Occipital lobe (tissue), 2 donors: Measurements from ENCODE around the gene ADRA2B. TPM values are rescaled to one million over a fixed set of nuclear protein-coding genes. Genes with fewer than 3 reads are reported as not detected.
A peak's percentile ranks its signal among the peaks of the same experiment; 100 is the strongest.
"Not testable (repeated sequence)": the region's sequence is repeated elsewhere in the genome, so short reads cannot be mapped to it uniquely, and the experiment has no call there.

Experiments used
- DNase-seq: peaks from one replicate; lab custom pipeline; 2025; lab: John Stamatoyannopoulos, UW
- total RNA-seq: library from RNA; depleted of rRNA; stranded (reverse); fragments of >200 nt; gene quantifications from one replicate; pipeline ENCODE4 v1.2.3, GENCODE V29; 2014

ADRA2B gene
- total RNA-seq, 1 donor from 2014 or later = not detected

DNA sequence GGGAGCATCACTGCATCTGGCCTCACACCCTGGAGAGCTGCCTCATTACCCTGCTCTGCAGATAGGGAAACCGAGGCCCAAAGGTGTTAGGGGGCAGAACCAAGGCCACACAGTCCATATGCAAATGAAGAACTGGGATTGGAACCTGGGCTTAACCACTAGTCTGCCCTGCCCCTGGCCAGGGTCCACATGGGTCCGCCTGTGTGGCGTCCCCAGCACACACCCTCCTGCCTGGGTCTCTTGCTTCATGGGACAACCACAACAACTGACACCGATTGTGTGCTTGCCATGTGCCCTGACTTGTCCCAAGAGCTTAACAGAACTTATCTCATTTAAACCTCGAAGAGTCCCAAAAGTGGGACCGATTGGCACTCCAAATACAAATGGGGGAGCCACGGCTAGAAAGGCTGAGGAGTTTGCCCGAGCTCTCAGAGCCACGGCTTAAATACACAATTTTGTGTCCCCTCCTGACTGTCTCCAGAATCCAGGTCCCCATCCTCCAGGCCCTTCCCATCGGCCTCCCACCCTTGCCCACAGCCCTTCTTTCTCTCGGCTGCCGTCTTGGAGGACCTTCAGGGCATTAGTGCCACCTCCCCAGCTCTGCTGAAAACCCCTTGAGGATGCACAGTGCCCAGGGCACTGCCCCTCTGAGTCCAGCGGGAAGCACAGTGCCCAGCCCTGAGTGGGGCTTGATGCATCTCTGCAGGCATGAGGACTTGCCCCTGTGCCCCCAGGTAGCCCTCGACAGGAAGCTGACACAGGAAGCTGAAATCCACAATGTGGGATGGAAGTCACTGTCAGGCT is 34.6 kb upstream of the ADRA2B start:
- DNase-seq = no peak

DNA sequence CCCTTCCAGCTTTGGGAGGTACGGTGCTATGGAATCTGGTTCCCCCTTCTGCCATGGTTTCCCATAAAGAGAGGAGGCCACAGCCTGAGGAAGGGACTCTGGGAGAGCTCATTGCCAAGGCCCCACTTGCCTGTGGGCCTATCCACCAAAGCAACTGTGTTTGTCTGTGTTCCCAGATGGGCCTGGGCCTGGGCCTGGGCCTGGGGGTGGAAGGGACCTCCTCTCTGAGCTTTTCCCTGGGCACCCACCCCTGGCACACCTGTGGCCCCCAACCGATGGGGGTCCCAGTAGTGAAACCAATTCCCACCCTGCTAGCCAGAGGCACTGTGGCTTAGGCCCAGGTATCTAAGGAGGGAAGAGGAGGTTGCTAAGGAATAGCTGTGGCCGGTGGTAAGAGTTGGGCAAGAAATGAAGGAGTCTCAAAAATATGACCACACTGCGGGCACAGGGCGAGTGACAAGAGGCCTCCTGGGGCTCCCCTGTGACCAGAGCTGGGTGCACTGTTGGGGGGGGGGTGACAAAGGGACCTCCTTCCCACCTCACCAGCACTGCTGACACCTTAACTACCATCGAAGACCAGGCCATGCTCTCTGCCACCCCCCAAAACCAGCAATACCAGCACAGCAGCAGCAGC is 33.8 kb upstream of the ADRA2B start:
- DNase-seq = no peak

DNA sequence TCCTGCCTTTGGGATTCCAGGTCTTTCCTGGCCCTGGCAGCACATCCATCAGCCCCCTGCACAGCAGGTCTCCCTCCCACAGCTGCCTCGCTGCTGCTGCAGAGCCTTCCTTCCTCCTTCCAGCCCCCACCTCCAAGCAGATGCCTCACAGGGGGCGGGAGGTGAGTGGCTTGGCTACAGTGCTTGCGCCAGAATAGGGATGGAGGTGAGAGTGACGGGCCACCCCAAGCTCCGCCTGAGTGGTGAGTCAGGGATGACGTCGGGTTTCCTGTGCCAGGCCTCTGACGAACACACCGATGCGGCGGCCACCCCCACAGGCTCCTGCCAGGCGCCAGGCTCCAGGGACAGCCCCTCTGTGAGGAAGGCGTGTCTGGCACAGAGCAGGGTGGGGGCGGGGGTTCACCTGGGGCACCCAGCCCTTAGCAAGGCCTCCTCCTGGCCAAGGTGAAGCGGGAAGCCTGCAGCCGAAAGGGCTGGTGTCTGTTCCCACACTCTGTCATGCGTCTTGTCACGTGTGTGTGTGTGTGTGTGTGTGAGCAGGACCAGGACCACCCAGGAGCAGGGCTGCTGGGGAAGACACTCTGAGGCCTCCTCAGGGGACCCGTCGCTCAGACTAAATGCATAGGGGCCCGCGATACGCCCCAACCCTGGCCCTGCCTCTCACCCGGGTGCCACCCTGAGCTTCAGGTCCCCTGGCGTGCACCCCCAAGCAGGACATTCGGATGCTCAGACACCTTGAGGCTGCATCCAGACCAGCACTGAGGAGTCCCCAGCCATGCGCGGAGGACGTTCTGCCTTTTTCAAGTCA is 32.2 kb upstream of the ADRA2B start:
- DNase-seq = peak; percentile 61

DNA sequence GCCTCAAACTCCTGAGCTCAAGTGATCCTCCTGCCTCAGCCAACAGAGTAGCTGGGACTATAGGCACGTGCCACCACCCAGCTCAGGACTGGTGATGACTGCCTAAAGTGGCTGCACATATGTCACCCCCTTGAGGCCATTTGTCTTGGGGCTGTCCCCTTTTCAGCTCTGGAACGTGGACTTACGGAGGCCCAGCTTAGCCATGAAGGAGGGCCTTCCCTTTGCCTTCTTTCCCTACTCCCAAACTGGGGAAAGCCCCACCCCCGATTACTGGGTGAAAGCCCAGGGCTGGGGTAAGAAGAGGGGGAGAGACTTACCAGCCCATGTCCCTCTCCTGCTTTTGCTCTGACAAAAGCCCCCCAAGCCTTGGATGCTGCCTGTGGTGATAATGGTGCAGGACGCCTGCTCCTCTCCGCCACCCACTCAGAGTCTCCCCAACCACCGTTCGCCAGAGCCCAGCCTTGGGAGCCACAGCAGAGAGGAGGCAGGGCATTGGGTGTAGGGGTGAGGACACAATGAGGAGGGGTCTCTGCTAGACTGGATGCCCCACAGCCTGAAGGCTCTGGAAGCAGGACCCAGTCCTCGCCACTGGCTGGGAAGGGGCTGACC is 31.3 kb upstream of the ADRA2B start:
- no peak for DNase-seq

DNA sequence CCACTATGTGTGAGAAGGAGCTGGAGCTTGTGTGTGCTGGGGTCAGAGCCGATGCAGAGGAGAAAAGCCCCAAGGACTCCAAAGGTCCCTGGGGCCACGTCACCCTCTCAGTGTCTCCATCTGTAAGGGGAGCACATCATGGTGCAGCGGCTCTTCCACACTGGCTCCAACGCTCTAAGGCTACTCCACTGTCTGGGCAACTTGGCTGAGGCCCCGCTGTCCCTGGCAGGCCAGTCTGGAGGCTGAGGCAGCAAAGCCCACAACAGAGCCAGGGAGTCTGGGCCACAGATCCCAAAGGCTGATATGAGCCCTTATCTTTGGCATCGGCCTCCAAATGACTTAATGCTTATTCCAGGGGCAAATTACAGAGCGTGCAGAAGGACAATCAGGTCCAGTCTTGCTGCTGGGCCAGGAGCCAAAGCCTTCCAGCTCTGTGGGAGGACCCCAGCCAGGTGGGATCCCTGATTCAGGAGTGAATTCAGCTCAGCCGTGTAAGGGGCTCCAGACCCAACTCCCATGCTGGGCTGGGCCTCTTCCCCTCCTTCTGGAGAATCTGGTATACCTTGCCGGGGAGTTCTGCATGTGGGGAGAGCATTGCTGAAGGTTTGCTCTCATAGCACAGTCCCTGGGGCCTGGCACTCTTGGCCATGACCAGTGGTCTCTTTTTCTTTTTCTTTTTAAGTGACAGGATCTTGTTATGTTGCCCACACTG is 30.7 kb upstream of the ADRA2B start:
- DNase-seq = no peak

DNA sequence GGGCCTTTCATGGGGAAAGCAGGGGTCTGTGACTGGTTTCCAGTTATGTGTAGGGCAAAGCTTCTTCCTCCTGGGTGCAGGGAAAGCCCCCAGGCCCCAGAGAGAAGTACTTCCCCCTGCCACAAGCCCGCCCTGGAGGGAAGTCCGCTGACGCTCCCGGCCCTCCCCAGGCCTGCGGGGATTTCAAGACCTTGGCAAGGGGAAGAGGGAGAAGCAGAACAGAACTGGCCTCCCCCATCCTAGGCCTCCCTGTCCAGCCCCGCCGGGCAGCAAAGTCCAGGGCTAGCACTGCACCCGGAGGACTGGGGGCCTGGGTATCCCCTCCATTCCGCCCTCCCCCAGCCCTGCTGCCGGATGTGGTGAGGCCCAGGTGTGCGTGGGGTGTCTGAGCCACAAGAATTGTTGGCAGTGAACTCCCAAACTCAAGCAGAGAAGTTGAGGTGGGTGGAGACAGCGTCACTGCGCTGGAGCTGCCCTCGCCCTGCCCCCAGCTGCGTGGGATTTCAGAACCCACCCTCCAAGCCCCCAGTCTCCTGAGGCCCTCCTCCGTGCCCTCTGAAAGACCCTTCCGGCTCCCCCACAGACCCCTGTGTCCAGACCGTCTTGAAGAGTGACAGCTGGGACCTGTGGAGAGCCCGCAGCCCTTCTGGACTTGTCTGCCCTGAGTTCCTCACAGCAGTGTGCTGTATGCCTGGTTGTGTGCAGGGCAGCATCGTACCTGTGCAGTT is 29.9 kb upstream of the ADRA2B start:
- no peak for DNase-seq

DNA sequence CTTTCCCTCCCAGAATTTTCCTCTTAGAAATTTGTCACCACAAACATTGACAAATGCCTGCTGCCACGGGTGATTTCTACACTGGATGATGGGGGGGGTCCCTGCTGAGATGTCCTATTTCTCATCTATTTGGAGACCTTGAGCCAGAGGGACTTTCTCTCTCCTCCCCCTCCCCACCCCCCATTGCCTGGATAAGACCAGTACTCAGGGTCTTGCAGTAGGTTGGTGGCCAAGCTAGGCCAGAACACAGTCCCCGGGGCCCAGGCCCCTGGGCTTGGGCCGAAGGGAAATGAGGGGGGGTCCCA is 29.4 kb upstream of the ADRA2B start:
- no peak for DNase-seq

DNA sequence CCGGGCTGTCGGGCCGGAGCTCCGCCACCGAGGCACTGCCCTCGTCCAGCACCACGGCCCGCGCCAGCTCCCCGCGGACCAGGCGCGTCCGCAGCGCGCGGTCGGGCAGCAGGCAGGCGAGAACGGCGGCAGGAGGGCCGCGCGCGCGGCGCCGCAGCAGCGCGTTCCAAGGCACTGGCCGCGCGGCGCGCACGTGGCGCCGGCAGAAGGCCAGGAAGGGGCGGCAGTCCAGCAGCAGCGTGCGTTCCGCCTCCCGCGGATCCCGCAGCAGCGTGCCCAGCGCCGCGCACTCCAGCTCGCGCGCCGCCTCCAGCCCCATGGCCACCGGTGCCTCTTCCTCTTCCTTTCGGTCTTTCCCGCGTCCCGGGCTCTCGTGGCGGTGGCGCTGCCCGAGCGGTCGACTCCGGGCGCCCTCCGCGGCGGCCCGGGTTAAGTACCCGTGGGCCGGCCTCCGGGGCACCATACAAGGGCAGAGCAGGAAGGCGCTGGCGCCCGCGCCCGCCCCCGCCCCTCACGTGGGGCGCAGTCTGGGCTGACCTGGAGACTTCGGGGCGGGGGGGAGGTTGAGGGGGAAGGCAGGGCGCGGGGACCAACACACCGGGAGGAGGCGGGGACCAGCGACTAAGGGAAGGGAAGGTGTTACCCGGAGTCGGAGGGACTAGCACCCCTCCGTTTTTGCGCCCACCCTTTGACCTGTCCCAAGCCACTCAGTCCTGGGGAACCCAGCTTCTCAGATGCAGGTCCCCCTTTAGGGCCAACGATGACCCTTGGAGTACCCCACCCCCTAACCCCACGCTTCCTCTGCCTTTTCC is 28.9 kb upstream of the ADRA2B start, which contains the start of gene DUSP2:
Gene DUSP2 (minus strand): TSS at position 405 of the 812 bp plus-strand sequence. CDS start 86 bp downstream, at position 319.
- DNase-seq = peak; percentile 53

DNA sequence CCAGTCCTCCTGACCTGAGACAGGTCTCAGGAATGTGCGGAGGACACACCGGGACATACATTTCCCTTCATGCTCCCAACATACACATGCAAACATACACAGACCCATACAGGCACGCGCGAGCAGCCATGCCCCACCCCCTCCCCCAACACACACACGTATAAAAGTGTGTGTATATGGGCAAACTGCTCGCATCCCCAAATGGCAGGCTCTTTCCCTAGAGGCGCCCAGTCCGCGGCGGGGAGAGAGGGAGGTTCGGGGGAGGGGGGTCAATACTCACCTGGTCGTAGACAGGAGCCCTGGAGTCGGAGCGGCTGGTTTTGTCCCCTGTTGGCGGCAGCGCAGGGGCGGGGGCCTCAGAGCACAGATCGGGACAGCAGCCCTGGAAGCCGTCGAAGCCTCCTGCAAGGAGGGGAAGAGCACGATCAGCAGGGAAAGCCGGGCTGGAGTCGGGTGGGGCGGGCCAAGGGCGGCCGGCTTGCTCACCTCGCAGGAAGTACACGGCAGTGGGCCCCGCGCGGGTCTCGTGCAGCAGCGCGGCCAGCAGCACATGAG is 28.2 kb upstream of the ADRA2B start:
- DNase-seq = no peak

DNA sequence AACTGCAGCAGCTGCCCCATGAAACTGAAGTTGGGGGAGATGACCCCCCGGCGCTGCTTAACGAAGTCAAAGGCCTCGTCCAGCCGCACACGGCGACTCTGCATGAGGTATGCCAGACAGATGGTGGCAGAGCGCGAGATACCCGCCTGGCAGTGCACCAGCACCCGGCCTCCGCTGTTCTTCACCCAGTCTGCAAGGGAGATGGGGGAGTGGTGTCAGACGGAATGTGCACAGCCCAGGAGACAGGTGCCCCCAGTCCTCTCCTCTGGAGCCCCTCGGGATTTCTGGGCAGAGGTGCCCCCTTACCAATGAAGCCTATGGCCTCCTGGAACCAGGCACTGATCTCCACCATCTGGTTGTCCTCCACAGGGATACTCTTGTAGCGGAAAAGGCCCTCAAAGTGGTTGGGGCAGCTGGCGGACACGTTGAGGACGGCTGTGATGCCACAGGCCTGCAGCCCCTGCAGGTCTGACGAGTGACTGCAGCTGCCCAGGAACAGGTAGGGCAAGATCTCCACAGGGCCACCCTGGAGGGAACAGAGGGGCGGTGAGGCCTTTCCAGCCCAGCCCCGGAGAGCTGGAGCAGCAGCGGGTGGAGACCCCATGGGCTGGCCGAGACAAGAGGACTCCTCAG is 27.6 kb upstream of the ADRA2B start:
- no peak for DNase-seq

DNA sequence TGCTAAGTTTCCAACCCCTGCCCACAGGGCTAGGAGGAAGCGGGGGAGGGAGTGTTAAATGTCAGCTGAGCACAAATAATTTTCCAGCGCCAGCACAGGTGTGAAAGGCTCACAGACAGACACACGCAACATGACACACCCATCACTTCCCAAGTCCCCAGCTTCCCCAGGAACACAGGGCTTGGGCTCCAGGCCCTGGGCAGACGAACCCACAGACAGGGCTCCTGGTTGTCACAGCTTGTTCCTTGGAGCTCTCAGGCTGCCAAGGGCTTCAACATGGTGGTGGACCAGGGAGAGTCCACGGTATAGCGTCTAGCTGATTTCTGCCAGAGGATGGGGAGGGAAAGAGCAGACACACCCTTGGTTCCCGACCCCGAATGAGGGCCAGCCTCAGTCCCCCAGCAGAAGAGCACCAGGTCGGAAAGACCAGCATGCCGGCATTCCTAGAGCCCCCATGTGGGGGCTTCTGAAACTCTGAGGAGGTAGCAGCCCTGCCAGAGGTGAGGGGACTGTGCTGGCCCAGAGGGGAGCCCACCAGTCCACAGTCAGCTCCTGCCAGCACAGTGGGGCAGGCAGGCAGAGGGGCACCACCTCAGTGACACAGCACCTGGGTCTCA is 27.0 kb upstream of the ADRA2B start:
- no peak for DNase-seq

DNA sequence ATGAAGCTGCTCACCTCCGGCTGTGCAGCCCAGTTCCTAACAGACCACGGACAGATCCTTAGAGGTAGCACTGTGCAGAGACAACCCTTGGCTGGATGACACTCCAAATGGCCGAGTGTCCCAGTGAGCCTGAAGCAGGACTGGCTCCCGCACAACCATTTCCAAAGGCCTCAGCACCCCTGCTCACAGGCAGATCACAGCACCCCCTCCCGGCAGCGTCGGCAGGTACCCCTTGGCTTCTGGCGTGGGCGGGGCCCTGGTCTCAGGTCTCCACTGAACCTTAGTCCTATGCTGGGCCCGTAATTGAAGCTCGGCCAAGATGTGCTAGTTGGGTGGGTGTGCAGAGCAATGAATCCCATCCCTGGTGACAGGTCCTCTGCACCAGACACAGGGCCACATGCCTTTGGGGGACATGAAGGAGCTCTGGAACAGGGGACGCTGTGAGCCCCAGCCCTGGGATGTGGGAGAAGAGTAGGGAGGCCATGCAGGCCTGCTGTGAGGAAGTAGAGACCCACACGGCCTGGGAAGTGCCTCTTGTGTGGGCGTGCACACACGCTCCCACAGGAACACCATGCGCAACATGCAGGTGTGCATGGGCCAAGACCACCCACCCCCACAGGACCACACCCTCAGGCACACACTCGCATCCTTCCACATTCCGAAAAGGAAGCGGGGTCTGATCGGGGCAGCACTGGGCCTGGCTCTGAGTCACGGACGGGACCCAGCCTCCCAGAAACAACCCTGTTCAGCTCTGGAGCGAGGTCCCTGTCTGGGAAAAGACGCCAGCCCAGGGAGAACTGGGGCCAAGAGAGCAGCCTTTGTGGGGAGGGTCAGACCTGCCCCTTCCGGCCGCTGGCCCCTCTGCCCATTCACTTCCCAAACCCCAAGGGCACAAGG is 26.1 kb upstream of the ADRA2B start:
- no peak for DNase-seq

DNA sequence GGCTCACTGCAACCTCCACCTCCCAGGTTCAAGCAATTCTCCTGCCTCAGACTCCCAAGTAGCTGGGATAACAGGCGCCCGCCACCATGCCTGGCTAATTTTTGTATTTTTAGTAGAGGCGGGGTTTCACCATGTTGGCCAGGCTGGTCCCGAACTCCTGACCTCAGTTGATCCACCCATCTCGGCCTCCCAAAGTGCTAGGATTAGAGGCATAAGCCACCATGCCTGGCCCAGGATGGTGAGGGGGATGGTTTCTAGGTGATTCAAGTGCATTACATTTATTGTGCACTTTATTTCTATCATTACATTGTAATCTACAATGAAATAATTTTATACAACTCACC is 25.2 kb upstream of the ADRA2B start:
- not testable (repeated sequence) for DNase-seq

DNA sequence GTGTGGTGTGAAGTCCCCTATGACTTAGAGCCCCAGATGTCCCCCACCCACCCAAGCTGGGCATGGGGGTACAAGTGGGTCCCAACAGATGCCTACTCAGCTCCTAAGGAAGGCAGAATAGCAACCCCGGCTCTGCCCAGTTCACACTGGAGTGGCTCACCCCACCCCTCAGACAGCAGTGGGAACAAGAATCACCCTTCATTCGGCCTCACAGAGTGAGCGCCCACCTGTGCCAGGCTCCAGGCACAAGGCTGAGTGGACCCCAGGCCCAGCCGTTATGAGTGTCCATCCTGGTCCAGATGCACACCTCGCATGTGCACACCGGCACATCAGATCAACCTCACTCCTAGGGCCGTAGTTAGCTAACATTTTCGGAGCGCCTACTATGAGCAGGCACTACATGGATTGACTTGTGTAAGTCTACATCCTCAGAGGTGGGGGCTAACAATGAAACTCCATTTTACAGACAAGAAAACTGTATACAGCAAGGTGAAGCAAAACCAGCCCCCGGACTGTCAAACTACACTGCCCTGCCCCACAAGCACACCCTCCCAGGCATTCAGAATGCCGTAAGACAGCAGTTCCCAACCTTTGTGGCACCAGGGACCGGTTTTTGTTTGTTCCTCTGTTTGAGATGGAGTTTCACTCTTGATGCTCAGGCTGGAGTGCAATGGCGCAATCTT is 24.7 kb upstream of the ADRA2B start:
- no peak for DNase-seq

DNA sequence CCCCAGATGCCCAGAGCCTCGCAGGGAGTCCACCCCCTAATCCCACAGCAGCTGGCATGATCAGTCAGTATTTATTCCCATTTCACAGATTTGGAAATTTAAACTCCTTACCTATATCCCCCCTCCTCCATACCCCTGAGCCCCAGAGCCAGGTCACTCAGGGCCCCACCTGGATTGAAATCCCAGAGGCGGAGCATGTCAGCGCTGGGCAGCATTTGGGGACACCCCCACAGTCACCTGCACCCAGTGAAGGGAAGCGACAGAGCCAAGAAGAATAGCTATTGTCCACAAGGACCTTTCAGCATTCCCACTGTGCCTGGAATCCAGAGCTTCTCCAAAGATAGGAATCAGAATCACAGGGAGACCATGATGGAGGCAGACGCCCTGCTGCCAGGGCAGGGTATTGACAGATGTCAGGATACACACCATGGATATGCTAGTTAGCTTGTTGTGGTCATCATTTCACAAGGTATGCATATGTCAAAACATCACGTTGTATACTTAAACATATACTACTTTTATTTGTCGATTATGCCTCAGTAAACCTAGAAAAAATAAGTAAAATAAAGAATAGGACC is 22.9 kb upstream of the ADRA2B start:
- no peak for DNase-seq
